22Rv1 (cell line): ENCODE data around the gene CARD11.

ENCODE experiments used
- CTCF ChIP-seq: fragments of 450-650 bp; IDR thresholded peaks from 2 replicates; pipeline ENCODE4 v1.5.1; 2017; ENCODE audit warnings: mild to moderate bottlenecking
- ZFX ChIP-seq: fragments of 450-650 bp; IDR thresholded peaks from 2 replicates; pipeline ENCODE4 v1.6.1; 2017; ENCODE audit warnings: antibody characterized with exemption, borderline replicate concordance

DNA sequence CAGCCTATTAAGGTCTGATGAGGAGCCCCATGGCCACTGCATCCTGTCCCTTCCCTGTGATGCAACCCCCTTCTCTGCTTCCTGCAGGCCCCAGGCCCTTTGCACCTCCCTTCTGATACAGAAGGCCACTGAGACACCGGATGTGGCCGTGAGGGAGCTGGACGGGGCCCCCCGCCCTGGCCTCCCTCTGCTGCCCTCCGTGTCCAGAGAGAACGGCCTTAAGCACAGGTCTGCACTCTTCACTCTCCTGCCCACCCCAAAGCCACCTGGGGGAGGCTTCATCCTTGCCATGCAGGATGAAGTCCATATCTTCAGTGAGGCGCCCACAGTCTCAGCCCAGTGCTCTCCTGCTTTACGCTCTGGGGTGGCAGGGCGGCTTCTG is 112.6 kb downstream of the CARD11 start:
- TF ChIP-seq CTCF (no peak), ZFX (no peak)
